ENCODE data around the gene SEMA6D.
"Not testable (repeated sequence)": the region's sequence is repeated elsewhere in the genome, so short reads cannot be mapped to it uniquely, and the experiment has no call there.

The SEMA6D gene

DNA sequence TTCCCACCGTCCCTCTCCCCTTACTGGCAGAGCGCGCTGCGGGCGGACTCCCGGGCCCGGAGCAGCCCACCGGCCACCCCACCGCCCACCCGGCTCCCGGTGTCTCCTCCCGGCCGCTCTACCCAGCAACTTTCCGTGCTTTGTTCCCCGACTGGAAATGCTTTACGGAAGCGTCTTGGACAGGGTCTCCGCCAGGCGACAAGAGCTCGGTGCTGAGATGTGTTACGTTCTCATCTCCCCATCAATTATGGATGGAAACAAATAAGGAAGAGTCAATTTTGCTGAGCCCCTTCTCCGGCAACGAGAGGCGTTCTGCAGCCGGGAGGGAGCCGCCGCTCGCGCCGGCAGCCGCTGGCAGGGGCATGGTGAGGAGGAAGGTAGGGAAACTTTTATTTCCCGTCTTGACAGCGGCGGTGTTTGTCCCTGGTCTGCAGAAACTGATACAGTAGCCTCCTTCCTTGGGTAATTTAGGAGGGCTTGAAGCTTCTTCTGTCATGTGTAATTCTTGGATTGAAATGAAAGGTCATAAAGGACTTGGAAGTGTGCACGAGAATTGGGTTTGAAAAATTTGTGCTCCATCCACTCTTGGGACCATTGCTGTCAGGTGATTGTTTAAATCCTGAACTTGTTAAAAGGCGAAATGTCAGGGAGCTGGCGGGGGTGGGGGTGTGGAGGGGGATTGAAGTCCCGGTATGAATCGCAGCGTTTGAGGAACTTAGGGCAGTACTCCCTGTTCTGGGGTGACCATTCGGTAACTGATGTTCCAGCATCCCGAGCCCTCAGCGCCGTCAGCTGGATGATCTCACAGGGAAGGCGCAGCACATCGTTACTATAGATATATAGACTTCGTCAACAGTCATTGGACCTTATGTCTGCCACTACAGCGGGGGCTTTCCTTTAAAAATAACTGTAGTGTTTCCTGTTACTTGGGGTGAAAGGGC lies 1.5 kb downstream of the SEMA6D start:
- DNase-seq = no peak

DNA sequence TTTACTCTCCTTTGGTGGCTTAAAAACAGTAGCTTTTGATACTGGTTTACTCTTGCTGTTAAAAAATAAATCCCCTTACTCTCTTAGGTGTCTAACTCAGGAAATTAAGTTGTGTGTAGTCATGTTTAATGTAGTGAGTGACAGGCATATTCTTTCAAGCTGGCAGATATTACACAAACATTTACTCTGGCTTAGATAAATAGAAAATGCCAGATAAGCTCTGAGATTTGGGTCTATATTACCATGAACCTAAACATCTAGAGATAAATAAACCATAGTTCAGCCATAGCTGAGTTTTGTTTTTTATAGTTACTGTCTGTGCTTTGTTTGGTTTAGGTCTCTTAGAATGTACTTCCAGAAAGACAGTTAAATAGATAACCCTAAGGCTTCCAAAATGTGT lies 2.4 kb downstream of the SEMA6D start:
- DNase-seq = no peak

DNA sequence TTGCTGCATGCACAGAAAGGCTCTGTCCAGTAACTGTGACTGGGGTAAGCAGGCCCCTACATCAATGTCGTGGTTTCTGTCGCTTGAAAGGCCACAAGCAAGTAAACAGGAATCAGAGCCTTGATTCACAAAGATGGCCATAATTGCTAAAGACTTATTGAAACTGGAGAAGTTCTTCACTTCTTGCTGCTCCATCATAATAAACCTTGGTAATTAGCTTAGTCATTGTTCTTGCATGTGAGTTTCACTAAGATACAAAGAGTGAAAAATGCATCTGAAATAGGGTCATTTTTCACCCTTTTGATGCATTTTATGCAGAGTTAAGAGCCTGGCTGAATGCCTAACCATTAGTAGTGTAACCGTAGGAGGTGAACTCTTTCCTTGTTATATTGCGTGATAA lies 3.2 kb downstream of the SEMA6D start:
- no peak for DNase-seq

DNA sequence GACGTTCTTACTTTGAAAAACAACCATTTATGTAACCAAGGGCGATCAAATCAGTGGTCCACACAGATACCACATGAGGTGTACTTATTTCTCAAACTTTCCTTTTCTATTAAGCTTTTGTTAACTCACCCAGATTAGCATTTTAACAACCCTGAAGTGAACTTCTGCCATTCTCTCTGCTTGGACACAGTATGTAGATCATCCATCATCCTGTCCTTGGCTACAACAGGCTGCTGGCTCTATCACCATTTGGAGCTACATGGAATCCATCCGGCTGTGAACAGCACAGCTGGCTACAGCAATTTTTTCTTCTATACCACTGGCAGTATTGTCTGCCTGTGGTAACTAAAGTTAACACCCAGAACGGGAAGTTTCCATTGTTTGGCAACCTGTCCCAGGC lies 4.4 kb downstream of the SEMA6D start:
- DNase-seq = no peak

DNA sequence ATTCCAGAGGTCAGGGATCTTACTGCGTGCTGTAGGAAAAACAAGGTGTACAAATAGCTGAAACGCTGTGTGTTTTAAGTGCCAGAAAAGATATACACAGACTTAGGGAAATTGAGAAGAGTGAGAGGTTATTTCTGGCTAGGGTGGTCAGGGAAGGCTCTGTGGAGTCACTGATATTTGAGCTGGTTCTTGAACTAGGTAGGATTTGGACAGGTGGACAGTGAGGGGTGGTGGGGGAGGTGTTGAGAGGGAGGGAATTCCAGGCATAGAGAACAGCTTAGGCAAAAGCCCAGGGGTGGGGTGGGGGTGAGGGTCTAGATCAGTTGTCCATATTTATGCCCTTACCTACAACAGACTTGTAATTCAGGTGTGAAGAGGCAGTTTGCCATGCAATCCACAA lies 7.0 kb downstream of the SEMA6D start:
- DNase-seq = no peak

DNA sequence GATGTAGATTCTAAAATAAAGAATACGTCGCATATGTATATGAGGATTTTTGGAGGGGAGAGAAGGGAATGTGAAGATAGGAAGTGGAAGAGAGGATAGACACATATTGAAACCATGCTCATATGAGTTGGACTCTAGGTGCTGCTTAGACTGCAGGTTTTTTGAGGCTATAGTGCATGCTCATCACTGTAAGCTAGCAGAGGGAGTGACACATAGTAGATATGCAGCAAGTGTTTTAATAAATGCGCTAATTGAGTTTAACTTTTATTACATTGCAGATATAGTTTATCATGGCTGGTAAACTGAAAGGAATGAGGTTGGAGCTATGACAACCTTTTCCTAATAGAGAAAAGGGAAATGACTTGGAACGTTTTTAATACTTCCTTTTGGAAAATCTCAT lies 7.7 kb downstream of the SEMA6D start:
- no peak for DNase-seq

DNA sequence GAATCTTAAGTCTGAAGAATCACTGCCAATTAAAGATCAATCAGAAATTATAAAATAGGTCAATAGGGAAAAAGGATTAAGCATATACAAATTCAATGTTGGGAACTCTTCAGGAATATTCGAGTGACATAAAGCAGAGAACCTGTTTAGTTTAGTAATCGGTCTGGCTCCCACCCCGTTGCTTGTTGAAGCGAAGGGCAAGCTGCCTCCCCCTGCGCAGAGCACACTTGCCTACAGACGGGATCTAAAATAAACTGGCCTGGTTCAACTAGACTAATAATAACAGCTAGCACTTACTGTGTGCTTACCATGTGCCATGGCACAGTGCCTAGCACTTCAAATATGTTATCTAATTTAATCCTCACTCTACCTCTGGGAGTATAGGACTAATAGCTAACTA lies 8.6 kb downstream of the SEMA6D start:
- no peak for DNase-seq

DNA sequence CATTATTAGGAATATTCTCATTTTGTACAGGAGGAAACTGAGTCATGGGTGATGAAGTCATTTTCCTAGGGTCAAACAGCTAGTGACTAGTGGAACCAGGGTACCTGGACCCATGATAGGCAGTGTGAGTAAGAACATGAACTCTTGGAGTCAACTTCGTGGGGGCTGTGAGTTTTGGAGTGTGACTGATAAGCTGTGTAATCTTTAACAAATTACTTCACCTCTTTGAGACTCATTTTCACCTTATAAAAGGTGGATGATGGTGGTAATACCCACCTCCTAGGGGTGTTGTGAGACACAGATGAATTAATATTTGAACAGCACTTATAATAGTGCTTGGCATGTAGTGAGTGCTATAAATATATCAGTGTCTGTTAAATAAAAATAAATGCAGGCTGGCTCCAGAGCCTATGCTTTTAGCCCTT lies 9.1 kb downstream of the SEMA6D start:
- DNase-seq = no peak

DNA sequence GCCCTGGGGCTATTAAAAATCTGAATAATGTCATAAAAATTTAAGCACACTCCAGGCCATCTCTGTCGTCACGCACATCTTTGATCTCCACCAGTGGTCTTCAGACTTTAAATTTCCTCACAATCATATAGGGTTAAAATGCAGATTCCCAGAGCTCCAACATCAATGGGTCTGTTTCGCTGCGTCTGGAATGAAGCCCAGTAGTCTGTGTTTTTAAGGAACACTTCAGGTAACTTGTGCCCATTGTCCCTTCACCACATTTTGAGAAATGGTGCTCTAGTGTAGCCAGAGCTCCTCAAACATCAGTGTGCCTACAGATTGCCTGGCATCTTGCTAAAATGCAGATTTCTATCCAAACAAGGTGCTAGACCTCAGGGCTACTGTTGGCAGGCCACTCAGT lies 9.8 kb downstream of the SEMA6D start:
- DNase-seq = no peak

DNA sequence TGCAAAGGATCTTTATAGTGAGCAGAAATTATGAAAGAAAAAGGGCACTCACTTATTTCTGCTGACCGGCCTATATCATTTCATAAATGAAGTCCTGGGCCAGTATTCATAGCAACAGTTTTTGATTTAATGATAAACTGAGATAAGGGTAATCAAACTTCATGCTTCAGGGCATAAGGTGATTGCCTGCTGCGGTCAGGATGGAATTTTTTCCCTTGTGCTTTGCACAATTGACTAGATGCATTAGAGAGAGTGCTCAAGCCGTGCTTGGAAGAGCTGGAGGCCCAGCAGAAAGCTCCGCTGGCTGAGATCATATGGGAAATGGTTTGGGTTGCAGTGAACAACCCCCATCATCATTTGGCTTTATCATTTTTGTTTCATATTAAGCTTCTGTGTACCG lies 10.4 kb downstream of the SEMA6D start:
- DNase-seq = peak; percentile 66

DNA sequence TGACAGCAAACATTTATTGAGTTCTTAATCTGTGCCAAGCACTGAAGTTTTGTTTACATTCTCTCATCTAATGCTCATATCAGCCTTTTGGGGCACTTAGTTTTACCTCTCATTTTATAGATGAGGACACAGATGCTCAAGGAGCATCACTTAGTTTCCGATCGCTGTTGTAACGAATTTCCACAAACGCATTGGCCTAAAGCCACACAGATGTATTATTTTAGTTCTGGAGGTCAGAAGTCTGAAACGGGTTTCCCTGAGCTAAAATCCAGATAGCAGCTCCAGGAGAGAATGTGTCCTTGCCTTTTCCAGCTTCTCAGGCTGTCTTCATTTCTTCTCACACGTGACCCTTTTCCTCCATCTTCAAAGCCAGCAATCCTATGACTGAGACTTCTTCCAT lies 11.1 kb downstream of the SEMA6D start:
- no peak for DNase-seq

DNA sequence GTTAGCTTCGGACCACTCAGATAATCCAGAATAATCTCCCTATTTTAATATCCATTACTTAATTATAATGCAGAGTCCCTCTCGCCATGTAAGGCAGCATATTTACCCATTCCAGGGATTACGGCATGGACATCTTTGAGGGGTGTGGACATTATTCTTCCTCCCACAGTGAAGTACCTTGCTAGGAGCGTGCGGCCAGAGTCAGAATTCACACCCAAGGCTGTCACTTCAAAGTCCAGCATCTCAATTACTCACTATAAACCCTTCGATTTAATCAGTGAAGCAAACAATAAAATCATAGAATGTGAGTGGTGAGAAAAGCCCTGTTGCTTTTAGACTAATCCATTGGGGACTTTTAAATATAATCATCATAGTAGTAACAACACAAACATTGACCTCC lies 11.6 kb downstream of the SEMA6D start:
- DNase-seq = no peak

DNA sequence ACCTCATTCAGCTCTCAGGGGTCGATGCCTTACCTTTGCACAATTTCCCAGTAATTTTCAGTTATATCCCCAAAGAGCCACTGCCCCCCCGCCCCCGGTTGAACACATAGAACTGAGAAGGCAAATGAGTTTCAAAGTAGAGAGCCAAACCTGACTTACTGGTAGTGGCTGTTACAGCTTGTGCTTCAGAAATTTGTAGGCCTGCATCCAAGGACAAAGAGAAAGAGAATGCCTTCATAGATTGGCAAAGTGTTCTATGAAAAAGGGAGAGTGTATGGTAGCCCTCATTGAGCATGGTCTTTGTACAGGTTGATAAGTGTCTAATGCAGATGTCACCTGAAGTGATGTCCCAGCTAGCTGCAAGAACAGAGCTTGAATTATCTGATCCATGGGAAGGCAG lies 13.9 kb downstream of the SEMA6D start:
- no peak for DNase-seq

DNA sequence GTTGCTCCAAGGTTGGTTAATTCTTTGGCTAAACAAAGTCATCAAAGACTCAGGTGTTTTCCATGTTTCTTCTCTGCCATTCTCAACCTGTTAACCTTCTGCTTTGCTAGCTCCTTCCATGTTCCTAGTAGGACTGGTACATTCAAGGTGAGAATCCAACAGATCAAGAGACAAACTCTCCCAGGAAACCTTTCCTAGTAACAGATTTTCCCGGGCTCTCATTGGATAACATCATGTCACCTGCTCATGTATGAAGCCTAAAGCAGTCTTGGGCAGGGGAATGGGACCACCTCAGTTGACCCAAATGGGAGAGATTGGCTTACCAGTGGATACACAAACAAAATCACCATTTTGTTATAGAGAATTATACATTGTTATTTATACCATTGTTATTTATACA lies 14.9 kb downstream of the SEMA6D start:
- DNase-seq = no peak

DNA sequence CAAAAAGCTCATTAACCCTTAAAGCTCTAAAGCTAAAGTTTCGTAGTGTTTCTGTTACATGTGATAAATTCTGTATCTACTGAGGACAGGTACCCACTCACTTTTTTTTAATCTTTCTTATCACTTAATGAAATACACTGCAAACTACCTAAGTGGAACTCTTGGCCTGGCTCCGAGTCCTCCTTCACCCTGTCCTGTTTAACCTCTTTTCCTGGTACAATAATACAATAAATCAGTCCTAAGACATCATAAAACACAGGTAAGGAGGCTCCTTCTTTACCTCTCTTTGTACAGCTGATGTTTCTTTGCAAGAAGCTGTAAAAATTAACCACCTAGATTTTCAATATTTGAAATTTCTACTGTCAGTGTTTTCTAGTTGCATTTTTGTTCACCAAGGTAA lies 15.8 kb downstream of the SEMA6D start:
- DNase-seq = no peak

DNA sequence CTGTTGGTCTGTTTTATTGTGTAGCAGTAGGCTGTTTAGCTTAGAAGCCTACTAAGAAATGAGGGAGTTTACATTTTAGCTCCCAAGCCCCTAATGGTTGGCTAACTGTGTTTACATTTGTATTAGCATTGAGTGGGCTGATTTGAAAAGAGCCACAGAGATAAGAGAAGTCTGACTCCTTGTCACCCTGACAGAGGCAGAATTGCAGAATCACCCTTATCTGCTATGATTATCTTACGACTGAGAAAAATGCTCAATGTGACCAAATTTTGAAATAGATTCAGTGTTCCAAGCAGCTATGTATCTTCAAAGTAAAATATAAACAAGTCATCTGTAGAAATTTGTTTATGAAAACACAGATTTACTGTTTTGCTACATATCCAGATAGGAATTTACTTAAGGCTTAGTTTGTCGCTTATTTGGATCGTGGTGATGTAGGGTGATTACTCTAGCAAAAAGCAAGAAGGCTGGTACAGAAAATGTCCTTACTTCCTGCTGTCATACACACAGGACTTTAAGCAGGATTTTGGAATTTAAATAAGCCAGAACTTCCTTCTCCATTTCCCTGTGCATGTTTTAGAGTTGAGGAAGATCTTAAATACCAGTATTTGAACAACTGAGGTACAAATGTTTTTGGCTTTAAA lies 19.0 kb downstream of the SEMA6D start:
- no peak for DNase-seq

DNA sequence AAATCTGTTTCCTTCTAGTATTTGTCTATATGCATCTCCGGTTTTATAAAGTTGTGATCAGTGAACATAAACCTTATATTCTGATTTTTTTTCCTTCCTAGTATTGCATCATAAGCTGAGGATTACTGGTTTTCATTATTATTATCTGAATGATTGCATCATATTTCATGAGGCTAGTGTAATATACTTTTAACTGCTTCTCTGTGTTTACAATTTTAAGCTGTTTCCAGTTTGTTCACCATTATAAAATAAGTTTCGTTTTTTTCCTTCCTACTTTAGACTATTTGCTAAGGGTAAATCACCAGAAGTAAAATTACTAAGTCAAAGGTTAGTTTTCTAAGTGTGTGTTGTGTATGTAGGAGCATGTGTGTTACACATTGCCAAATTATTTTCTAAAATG lies 20.2 kb downstream of the SEMA6D start:
- no peak for DNase-seq

DNA sequence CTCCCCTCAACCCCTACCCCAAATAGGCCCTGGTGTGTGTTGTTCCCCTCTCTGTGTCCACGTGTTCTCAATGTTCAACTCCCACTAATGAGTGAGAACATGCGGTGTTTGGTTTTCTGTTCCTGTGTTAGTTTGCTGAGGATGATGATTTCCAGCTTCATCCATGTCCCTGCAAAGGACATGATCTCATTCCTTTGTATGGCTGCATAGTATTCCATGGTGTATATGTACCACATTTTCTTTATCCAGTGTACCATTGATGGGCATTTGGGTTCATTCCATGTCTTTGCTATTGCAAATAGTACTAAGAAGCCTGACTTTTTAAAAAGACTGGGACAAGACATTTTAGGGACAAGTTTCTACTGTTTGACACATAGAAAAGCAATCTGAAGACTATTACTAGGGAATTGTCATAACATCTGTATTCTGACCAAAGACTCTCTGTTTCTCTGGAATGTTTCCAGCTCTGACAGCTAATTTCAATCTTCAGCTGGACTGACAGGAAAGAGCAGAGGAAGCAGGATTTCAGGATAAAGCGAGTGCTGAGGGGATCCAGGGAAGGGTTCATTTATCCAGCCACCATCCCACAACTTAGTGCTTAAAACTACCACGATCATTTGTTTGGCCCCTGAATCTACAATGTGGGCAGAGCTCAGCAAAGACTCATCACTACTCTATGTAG lies 21.0 kb downstream of the SEMA6D start:
- not testable (repeated sequence) for DNase-seq

DNA sequence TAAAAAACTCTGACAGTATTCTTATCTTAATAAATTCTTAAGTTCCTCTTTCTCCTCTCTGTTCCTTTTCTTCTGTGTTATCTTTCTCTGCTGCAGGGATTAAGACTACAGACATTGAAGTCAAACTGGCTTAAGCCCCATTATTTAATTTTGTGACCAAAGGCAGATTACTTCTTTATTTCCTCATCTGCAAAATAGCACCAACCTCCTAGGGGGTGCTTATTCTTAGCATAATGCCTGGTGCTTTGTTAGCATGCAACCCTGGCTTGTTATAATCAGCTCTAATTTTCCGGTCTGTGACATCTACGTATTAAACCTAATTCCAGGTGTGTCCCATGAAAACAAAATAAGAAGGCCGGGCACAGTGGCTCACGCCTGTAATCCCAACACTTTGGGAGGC lies 23.8 kb downstream of the SEMA6D start:
- DNase-seq = no peak

DNA sequence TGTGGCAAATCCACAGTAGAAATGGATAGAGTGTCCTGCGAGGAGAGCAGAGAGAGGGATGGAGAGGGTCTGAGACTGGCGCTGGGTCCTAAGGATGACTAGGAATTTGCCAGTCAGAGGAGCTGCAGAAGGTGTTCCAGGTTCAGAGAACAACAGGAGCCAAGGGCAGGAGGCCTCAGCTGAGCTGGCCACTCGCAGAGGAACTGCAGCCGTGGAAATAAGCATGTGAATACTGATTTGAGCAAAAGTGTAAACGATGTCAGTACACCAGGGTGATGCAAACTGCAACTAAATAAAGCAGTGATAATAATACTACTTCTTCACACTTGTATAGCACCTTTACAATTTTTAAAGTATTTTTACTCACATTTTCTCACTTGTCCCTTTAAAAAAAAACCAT lies 24.6 kb downstream of the SEMA6D start:
- no peak for DNase-seq

DNA sequence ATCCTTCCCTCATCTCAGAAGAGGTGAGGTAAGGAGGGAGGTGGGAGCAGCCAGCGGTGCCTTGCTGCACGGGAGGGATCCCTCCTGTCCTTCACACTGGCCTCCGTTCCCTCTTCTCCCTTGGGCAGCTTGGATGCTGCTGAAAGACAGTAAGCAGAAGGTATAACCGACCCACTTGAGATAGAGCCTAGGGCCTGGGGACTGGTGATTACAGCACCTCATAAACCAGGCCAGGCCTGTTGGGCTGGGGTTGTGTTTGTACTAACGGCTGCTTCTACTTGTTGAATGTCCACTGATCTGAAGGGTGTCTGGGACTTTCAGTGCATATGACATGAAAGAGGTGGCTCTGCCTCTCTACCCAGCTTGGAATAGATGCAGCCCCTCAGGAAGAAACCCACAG lies 25.0 kb downstream of the SEMA6D start:
- DNase-seq = no peak

DNA sequence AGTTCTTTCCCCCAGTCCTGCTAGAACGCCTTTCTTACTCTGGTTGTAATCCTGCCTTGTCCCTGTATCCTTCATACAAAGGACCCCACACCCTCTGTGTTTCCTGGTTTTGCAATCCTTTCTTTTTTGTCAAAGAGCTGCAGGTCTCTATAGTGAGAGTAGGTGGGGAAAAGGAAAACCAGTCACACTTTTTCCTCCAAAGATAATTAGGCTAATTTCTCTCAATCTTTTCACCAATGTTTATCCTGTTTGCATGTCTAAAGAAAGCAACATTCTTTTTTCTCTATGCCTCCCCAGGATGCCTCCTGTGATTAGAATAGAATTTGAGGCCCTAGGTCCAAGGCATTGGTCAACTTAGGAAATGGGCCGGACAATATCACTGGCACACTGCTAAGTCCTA lies 25.4 kb downstream of the SEMA6D start:
- DNase-seq = no peak

DNA sequence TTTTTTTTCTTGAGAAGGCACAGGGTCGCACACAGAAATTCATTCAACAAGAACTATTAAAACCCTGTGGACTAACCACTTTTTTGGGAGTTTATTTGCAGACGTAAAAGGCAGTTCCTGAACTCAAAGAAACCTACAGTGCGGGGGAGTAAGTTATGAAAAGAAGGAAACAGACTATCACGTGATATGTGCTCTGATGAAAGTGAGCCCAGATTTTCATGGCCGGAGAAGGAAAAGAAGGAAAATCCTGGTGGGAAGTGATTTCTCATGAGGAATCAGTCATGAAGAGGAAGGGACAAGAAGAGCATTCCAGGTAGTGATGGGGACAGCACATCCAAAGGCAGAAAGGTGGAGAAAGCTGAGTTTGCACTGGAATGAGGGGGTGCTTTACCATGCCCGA lies 26.1 kb downstream of the SEMA6D start:
- no peak for DNase-seq

DNA sequence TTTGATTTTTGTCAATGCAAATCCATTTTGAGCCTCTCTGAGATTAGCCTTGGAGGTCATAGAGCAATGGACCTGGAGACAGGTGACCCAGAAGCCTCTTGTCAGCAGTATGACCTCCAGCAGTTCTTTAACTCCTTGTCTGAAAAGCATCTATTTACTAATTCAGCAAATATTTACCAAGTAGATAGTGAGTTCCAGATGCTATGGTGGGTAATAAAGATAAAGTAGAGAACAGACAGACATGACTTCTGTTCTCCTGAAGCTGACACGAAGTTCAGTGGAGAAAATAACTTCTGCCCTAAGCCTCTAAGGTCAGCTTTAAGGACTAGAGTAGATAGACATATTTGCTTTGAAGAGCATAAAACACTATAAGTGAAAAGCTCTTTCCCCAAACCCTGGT lies 26.6 kb downstream of the SEMA6D start:
- no peak for DNase-seq

Data from DMS79 (cell line).